ENCODE data around the gene CCL3. TPM values are rescaled to one million over a fixed set of nuclear protein-coding genes. Genes with fewer than 3 reads are reported as not detected.

The CCL3 gene
- polyA plus RNA-seq, 1 of the 3 experiments (the other 2 are of a cell fraction): not detected

DNA sequence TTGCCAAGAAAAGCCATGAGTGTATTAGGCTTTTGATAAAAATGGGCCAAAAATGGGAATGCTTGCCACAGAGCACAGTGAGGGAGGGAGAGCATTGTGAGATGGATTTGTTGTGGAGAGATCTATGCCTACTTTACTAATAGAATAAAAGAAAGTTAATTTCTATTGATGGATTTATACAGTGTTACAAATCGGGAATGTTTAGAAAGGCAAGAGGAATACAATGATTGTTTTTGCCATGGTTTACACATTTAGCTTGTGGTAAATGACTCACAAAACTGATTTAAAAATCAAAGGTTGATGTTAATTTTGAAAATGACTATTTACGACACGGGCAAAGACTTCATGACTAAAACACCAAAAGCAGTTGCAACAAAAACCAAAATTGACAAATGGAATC, 30.3 kb upstream of the CCL3 start:
- DNase-seq: no peak
- H3K9ac ChIP-seq: no peak overlapping the region
- no peaks in the 10 kb centered on the region for H3K9me2 ChIP-seq
- WGBS (ENCODE audit: low lambda C conversion rate): 4% methylated on average over 3 of the region's 3 CpGs
- no peaks in the 10 kb centered on the region for H3K79me2 ChIP-seq (ENCODE audit: insufficient read depth)
- H3K4me1 ChIP-seq (ENCODE audit: control insufficient read depth in 1 of 2, insufficient read depth in 2 of 2, low read depth in 1 of 2, low read length in 1 of 2): no peaks in the 10 kb centered on the region
- POLR2A ChIA-PET: no interaction called here
- H3K27ac ChIP-seq (ENCODE audit: low read depth in 2 of 2, low read length in 1 of 2): no peak overlapping the region
- H4K20me1 ChIP-seq (ENCODE audit: insufficient read depth): no peaks in the 10 kb centered on the region
- CTCF ChIA-PET: no interaction called here
- H2AFZ ChIP-seq (ENCODE audit: low read depth): no peak overlapping the region
- H3K4me3 ChIP-seq (ENCODE audit: low read depth in 2 of 2, low read length in 1 of 2): no peak overlapping the region
- no peaks in the 10 kb centered on the region for H3F3A ChIP-seq (replicated peaks; ENCODE audit: insufficient read depth)
- no peaks in the 10 kb centered on the region for H3K9me3 ChIP-seq
- H3K27me3 ChIP-seq (ENCODE audit: insufficient read depth): 0 out of 2 replicates have a peak, but pooled peaks cover 4% of the 10 kb centered on the region
- no peak for TF ChIP-seq POLR2AphosphoS5 (IDR thresholded peaks at IDR 0.05; ENCODE audit: low read depth, low read length)
- no peak for TF ChIP-seq SMC3 (IDR thresholded peaks at IDR 0.05; ENCODE audit: low read depth, low read length)
- H3K4me2 ChIP-seq: no peak overlapping the region
- no peaks in the 10 kb centered on the region for H3K36me3 ChIP-seq (replicated peaks in 1 of 2; ENCODE audit: control insufficient read depth in 1 of 2, insufficient read depth in 2 of 2, low read length in 1 of 2)

DNA sequence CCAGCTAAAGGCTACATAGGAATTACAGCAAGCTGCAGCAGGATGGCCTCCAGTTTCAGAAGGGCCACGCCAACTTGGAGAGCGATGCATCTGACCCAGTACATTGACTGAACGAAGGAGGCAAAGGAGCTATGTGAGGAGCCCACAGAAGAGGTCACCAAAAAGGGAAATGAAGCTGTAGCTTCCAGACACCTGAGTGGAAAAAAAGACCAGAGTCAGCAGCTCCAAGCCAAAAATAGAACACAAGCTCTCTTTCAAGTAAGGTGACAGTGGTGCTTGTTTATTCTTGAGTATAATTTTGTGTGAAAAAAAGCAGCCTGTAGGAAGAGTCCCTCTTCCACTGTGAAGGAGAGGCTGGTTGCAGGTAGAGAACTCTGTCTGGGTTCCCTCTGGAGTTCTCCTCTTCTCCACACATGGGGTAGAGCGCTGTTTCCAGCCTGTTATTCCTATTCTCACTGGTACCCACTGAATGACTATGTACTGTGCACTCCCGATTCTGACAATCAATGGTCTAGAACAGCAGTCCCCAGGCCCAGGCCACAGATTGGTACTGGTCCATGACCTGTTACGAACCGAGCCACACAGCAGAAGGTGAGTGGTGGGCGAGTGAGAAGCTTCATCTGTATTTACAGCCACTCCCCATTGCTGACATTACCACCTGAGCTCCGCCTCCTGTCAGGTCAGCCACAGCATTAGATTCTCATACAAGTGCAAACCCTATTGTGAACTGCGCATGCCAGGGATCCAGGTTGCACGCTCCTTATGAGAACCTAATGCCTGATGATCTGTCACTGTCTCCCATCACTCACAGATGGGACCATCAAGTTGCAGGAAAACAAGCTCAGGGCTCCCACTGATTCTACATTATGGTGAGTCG, 28.8 kb upstream of the CCL3 start:
- Histone ChIP-seq H3K9ac (no peak overlapping the region), H3K9me2 (no peaks in the 10 kb centered on the region), H4K20me1 (ENCODE audit: insufficient read depth) (no peaks in the 10 kb centered on the region), H3K4me2 (no peak overlapping the region), H3K27me3 (ENCODE audit: insufficient read depth) (0 out of 2 replicates have a peak, but pooled peaks cover 4% of the 10 kb centered on the region), H3K27ac (ENCODE audit: low read depth in 2 of 2, low read length in 1 of 2) (no peak overlapping the region), H3K4me1 (ENCODE audit: control insufficient read depth in 1 of 2, insufficient read depth in 2 of 2, low read depth in 1 of 2, low read length in 1 of 2) (no peaks in the 10 kb centered on the region), H3K4me3 (ENCODE audit: low read depth in 2 of 2, low read length in 1 of 2) (no peak overlapping the region), H3F3A (replicated peaks; ENCODE audit: insufficient read depth) (no peaks in the 10 kb centered on the region), H3K36me3 (replicated peaks in 1 of 2; ENCODE audit: control insufficient read depth in 1 of 2, insufficient read depth in 2 of 2, low read length in 1 of 2) (no peaks in the 10 kb centered on the region), H3K9me3 (no peaks in the 10 kb centered on the region), H2AFZ (ENCODE audit: low read depth) (no peak overlapping the region), H3K79me2 (ENCODE audit: insufficient read depth) (no peaks in the 10 kb centered on the region)
- 15% methylated on average over 12 of the region's 12 CpGs for WGBS (ENCODE audit: low lambda C conversion rate)
- DNase-seq: no peak
- ChIA-PET POLR2A (no interaction called here), CTCF (interaction anchor here (0.8 to 1.4 kb wide), 4 partner anchors 30 to 188 kb away, joined by 3 to 4 read pairs (median 4); partner anchors contain the start of gene RDM1)
- no peak for TF ChIP-seq POLR2AphosphoS5 (IDR thresholded peaks at IDR 0.05; ENCODE audit: low read depth, low read length)
- TF ChIP-seq, protein P1, sequence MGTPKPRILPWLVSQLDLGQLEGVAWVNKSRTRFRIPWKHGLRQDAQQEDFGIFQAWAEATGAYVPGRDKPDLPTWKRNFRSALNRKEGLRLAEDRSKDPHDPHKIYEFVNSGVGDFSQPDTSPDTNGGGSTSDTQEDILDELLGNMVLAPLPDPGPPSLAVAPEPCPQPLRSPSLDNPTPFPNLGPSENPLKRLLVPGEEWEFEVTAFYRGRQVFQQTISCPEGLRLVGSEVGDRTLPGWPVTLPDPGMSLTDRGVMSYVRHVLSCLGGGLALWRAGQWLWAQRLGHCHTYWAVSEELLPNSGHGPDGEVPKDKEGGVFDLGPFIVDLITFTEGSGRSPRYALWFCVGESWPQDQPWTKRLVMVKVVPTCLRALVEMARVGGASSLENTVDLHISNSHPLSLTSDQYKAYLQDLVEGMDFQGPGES (IDR thresholded peaks at IDR 0.05; ENCODE audit: low read depth, low read length): no peak
- TF ChIP-seq NRF1 (IDR thresholded peaks at IDR 0.05; ENCODE audit: low read depth, low read length): no peak
- no peak for TF ChIP-seq EZH2phosphoT487 (IDR thresholded peaks at IDR 0.05; ENCODE audit: borderline replicate concordance, low read depth)
- TF ChIP-seq TEAD4 (IDR thresholded peaks at IDR 0.05; ENCODE audit: borderline replicate concordance, insufficient read depth): no peak
- TF ChIP-seq RXRA (IDR thresholded peaks at IDR 0.05; ENCODE audit: borderline replicate concordance, low read depth): no peak
- no peak for TF ChIP-seq YY1 (IDR thresholded peaks at IDR 0.05; ENCODE audit: low read depth)
- no peak for TF ChIP-seq MXI1 (IDR thresholded peaks at IDR 0.05; ENCODE audit: low read depth, low read length)
- no peak for TF ChIP-seq FOXM1 (IDR thresholded peaks at IDR 0.05; ENCODE audit: low read depth)
- no peak for TF ChIP-seq EP300 (IDR thresholded peaks at IDR 0.05; ENCODE audit: borderline replicate concordance in 1 of 2, low read depth in 1 of 2, low read length in 1 of 2)
- no peak for TF ChIP-seq RAD21 (IDR thresholded peaks at IDR 0.05; ENCODE audit: low read length)
- TF ChIP-seq ELF1 (IDR thresholded peaks at IDR 0.05): no peak

Data from SK-N-SH (cell line).